Transverse colon (tissue), 4 donors: ENCODE data around the gene OVOL1.

Experiments
- EP300 ChIP-seq: sonication (generic); formaldehyde crosslinking; IDR thresholded peaks from one replicate; pipeline ENCODE4 v1.6.1; 2017; ENCODE audit warnings: antibody characterized with exemption, low read depth
- POLR2A ChIP-seq: fragments of 450-650 bp; IDR thresholded peaks from one replicate; pipeline ENCODE4 v1.6.1; 2016; ENCODE audit warnings: antibody characterized with exemption, mild to moderate bottlenecking, moderate library complexity
- POLR2AphosphoS5 ChIP-seq, 3 donors: sonication (generic); formaldehyde crosslinking; IDR thresholded peaks; one replicate each; pipeline ENCODE4 v1.6.1; 2016; ENCODE audit warnings: antibody characterized with exemption in 3 of 3
- TF ChIP-seq, protein P1 (sequence below), 5 experiments: fragments of 200-600 bp in 3 of 5; fragments of 450-650 bp in 2 of 5; sonication (generic) in 3 of 5; IDR thresholded peaks; 1 replicate in 2 of 5; 2 replicates in 3 of 5; pipeline ENCODE4 v1.5.1; 2016 to 2017; ENCODE audit warnings: antibody characterized with exemption in 5 of 5, inconsistent platforms in 3 of 5, mild to moderate bottlenecking in 2 of 5, moderate library complexity in 1 of 5

DNA sequence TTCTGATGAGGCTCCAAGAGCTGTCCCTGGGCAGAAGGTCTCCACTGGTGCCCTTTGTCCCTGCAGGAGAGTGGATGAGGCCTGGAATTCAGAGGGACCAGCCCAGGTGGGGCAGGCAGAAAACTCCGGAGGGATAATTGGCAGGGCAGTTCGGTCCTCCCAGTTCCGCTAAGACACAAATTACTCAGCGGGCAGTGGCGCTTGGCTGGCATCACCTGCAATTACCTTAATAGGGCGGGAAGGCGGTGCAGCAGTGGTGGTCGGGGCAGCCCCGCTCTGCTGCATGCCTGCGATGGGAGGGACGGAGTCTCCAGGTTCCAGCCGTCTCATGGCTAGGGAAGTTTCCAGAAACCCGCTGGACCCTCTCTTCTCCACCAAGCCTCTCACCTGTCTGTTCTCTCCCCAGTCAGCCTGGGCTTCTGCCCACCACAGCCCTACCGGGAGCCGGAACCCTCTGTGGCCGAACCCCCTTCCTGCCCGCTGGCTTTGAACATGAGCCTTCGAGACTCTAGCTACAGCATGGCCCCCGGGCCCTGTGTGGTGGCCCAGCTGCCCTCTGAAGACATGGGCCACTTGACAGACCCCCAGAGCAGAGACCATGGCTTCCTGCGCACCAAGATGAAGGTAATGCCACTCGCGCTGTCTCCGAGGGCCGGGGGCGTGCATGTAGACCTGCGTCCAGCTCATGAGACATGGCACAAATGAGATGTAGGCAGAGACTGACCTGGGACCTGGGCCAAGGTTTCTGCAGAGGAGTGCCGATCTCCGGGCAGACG, 7.0 kb downstream of the OVOL1 start:
- TF ChIP-seq, protein P1, sequence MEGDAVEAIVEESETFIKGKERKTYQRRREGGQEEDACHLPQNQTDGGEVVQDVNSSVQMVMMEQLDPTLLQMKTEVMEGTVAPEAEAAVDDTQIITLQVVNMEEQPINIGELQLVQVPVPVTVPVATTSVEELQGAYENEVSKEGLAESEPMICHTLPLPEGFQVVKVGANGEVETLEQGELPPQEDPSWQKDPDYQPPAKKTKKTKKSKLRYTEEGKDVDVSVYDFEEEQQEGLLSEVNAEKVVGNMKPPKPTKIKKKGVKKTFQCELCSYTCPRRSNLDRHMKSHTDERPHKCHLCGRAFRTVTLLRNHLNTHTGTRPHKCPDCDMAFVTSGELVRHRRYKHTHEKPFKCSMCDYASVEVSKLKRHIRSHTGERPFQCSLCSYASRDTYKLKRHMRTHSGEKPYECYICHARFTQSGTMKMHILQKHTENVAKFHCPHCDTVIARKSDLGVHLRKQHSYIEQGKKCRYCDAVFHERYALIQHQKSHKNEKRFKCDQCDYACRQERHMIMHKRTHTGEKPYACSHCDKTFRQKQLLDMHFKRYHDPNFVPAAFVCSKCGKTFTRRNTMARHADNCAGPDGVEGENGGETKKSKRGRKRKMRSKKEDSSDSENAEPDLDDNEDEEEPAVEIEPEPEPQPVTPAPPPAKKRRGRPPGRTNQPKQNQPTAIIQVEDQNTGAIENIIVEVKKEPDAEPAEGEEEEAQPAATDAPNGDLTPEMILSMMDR (IDR thresholded peaks at IDR 0.05): peak in 1 of 5 experiments; percentile 10
- TF ChIP-seq POLR2AphosphoS5 (IDR thresholded peaks at IDR 0.05) (no peak), POLR2A (no peak), EP300 (no peak)
